Heart right ventricle (tissue), 16 donors: ENCODE data around the gene NEK6. TPM values are rescaled to one million over a fixed set of nuclear protein-coding genes. Genes with fewer than 3 reads are reported as not detected.

ENCODE experiments used
- ATAC-seq, 8 donors: fragments of 200-7000 bp; cut with Tn5 transposase; one replicate each; pipeline ENCODE4 v1.9.1; 2020; ENCODE audit warnings: mild to moderate bottlenecking in 8 of 8, moderate library complexity in 8 of 8, moderate number of reproducible peaks in 1 of 8
- DNase-seq, 2 donors: peaks; one replicate each; pipeline ENCODE4 v3.0.0-alpha.2; 2020
- H3K27ac ChIP-seq, 10 donors: fragments of 200-600 bp; sonication (generic) in 2 of 10; one replicate each; pipeline versions ENCODE4 v1.5.0 to v1.8.0; 2020 to 2022; ENCODE audit warnings: mild to moderate bottlenecking in 3 of 10
- H3K27me3 ChIP-seq, 7 donors: fragments of 200-600 bp; one replicate each; pipeline ENCODE4 v1.8.0; 2021 to 2022; ENCODE audit warnings: mild to moderate bottlenecking in 2 of 7
- H3K36me3 ChIP-seq, 9 donors: fragments of 200-600 bp; sonication (generic) in 1 of 9; one replicate each; pipeline versions ENCODE4 v1.5.0 to v1.8.0; 2020 to 2022; ENCODE audit warnings: mild to moderate bottlenecking in 2 of 9
- H3K4me1 ChIP-seq, 9 donors: fragments of 200-600 bp; sonication (generic) in 1 of 9; one replicate each; pipeline versions ENCODE4 v1.5.0 to v1.8.0; 2020 to 2022; ENCODE audit warnings: mild to moderate bottlenecking in 4 of 9
- H3K4me3 ChIP-seq, 10 donors: fragments of 200-600 bp; sonication (generic) in 2 of 10; one replicate each; pipeline versions ENCODE4 v1.5.0 to v1.8.0; 2020 to 2022; ENCODE audit warnings: mild to moderate bottlenecking in 7 of 10, moderate library complexity in 2 of 10
- H3K9me3 ChIP-seq, 11 donors: fragments of 200-600 bp in 10 of 11; sonication (generic) in 2 of 11; one replicate each; pipeline versions ENCODE4 v1.5.0 to v1.8.0; 2013 to 2022; ENCODE audit warnings: mild to moderate bottlenecking in 2 of 11, control low read depth in 1 of 11, moderate library complexity in 1 of 11
- WGBS, 2 donors: extraction: QIAGEN DNeasy Blood & Tissue Kit; methylation state at CpG; one replicate each; pipeline ENCODE4 v1.1.7; 2013; ENCODE audit warnings: inconsistent platforms in 1 of 2; 5-methylcytosine and 5-hydroxymethylcytosine counted together
- intact Hi-C, 10 donors: fragments of 100-400 bp; cut with DNase I; formaldehyde crosslinking; loops; one replicate each; pipeline versions ENCODE4 v1.11.1 to v1.14.2; 2022
- polyA plus RNA-seq, 2 donors: library from polyadenylated mRNA; stranded (reverse); fragments of 200-250 nt; gene quantifications; one replicate each; pipeline ENCODE4 v1.2.3, GENCODE V29; 2013
- total RNA-seq, 10 donors: library from RNA; stranded (reverse); fragmentation: NEBNext Ultra II Directional in 3 of 10; extraction: Animal tissue kit (Norgen Biotek cat#: 25700) in 3 of 10; gene quantifications; one replicate each; pipeline versions ENCODE4 v1.2.1 to v1.2.4, GENCODE V29; 2021 to 2023
- TF ChIP-seq, protein P1 (sequence below), 9 donors: fragments of 200-600 bp; sonication (generic) in 2 of 9; IDR thresholded peaks; one replicate each; pipeline versions ENCODE4 v1.5.0 to v1.8.0; 2021 to 2022; ENCODE audit warnings: antibody characterized with exemption in 9 of 9, mild to moderate bottlenecking in 5 of 9, moderate library complexity in 1 of 9
- donor health status: Arrhythmogenic right ventricular cardiomyopathy.
- donor health status: ischemic (EF 13 %, LVEDD 7.1; RV severe dilation, severe dysfunction).
- donor health status: healthy with polysubstance abuse.
- donor health status: DM: no; HTN: yes; CAD: no.
- donor health status: DM: no; HTN: no; CAD: no.
- donor health status: ischemic (EF 25% LVEDD 6.9; RV normal size, moderate dysfunction).
- donor health status: ischemic (EF 25% LVEDD 5.7; RV mildly dilated, moderate dysfunction).
- donor health status: healthy.
- donor health status: DM: yes; HTN: yes; CAD: no.
- donor health status: Ischemic cardiomyopathy.
- donor health status: ischemic (EF 35%, LVEDD 5.7; RV mildly dilated, moderate dysfunction).
- donor health status: nonischemic (EF 11% LVEDD 7.7; RV severe dilation, severe dysfunction).
- donor health status: DM: yes; HTN: yes; CAD: no.
- donor health status: PGD.
- donor health status: ischemic (EF 29% LVEDD 5.4; RV normal size, mild dysfunction).
- donor health status: nonischemic (EF 23%, LVEDD 6.1; RV moderate dilation, normal function).

The NEK6 gene
- total and polyA plus RNA-seq, 12 donors: 1.9 to 22.4 (median 7.5) TPM

DNA sequence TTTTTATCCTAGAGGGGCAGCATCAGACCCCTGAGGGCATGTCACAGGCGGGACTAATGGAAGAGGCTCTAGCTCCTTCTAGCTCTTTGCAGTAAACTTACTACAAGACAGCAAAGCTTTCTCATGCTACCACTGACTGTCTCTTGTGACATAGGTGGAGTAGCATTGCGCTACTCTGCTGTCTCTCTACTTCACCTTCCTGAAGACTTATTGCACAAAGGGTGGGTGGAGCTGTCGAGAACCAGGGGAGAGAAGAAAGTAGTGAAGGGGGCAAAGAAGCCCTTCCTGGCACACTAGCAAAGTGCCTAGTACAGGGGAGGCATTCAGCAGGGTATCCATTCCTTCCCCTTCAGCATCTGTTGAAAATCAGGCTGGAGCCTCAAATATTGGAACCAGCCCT, 36.1 kb upstream of the NEK6 start:
- TF ChIP-seq, protein P1, sequence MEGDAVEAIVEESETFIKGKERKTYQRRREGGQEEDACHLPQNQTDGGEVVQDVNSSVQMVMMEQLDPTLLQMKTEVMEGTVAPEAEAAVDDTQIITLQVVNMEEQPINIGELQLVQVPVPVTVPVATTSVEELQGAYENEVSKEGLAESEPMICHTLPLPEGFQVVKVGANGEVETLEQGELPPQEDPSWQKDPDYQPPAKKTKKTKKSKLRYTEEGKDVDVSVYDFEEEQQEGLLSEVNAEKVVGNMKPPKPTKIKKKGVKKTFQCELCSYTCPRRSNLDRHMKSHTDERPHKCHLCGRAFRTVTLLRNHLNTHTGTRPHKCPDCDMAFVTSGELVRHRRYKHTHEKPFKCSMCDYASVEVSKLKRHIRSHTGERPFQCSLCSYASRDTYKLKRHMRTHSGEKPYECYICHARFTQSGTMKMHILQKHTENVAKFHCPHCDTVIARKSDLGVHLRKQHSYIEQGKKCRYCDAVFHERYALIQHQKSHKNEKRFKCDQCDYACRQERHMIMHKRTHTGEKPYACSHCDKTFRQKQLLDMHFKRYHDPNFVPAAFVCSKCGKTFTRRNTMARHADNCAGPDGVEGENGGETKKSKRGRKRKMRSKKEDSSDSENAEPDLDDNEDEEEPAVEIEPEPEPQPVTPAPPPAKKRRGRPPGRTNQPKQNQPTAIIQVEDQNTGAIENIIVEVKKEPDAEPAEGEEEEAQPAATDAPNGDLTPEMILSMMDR (IDR thresholded peaks at IDR 0.05): no peak
- ATAC-seq (no peak), DNase-seq (no peak)
- Histone ChIP-seq H3K4me1 (peaks cover 3 to 77% (median 42%) of the 10 kb centered on the region in 9 donors), H3K4me3 (peak overlapping the region in 1 of 10 donors; percentile 2), H3K27ac (peak overlapping the region in 5 of 10 donors; percentile 4 to 81 (median 52)), H3K9me3 (no peaks in the 10 kb centered on the region), H3K36me3 (no peaks in the 10 kb centered on the region), H3K27me3 (no peaks in the 10 kb centered on the region)
- intact Hi-C loops: no loop called here
- 91% methylated on average over 3 of the region's 3 CpGs for WGBS, 2 donors

DNA sequence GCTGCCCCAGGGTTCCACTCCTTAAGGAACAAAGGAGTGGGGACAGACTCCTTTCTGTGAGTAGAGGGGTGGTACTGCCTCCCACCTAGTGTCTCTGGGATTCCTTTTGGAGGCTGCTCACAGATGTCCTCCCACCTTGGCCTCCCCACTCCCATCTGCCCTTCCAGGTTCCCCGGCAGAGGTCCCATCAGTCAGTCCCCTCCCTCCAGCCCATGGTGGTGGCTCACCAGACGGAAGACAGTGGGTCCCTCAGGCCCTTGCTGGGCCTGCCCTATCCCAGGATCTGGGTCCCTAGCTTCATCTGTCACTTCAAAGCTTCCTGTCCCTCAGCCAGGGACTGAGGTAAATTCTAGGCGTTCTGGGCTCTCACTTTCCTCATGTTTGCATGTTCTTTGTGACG, 35.6 kb upstream of the NEK6 start:
- intact Hi-C loops: no loop called here
- Histone ChIP-seq H3K36me3 (no peaks in the 10 kb centered on the region), H3K27ac (peak overlapping the region in 4 of 10 donors; percentile 4 to 81 (median 50)), H3K27me3 (no peaks in the 10 kb centered on the region), H3K9me3 (no peaks in the 10 kb centered on the region), H3K4me3 (peak overlapping the region in 1 of 10 donors; percentile 2), H3K4me1 (peaks cover 3 to 74% (median 39%) of the 10 kb centered on the region in 9 donors)
- ATAC-seq: no peak
- DNase-seq: no peak
- TF ChIP-seq, protein P1 (IDR thresholded peaks at IDR 0.05): no peak
- WGBS, 2 donors: 80 to 86% methylated on average over 4 of the region's 4 CpGs

DNA sequence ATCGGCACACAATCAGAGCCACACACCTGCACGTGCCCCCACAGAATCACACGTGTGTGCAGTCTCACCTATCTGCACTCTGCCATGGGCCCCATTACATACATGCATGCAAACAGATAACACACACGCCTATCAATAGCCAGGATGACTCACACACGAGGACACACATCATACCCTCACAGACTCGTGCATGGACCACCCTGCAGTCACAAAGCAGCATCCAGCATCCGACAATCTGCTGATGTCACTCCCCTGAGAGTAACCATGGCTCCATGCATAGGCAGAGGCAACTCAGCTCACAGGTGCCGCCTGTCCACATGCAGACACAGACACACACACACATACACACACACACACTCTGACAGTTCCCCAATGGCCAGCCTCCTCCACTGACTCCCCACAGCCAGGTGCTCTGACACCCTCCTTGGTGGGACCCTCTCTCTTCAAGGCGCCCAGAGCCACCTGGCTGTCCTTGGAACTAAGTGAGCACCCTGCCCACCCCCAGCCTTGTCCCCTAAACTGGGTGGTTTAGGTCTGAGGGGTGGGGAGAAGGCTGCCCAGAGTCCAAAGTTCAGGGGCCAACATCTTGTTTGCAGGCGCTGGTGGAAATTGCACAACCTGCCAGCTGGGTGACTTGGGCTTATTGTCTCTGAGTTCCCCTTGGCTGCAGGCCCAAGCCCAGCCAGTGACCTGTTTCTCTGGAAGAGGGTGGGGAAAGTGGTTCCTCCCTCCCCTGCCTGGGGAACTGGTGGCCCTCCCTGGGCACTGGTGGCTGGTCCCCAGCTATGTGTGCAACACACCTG, 34.6 kb upstream of the NEK6 start:
- ATAC-seq: peak; percentile 72 to 90 (median 86)
- intact Hi-C loops: no loop called here
- peak; percentile 75 to 84 for DNase-seq
- TF ChIP-seq, protein P1 (IDR thresholded peaks at IDR 0.05): no peak
- Histone ChIP-seq H3K9me3 (no peaks in the 10 kb centered on the region), H3K27me3 (no peaks in the 10 kb centered on the region), H3K4me3 (no peak overlapping the region), H3K4me1 (peaks cover 3 to 64% (median 33%) of the 10 kb centered on the region in 9 donors), H3K36me3 (no peaks in the 10 kb centered on the region), H3K27ac (peak overlapping the region in 4 of 10 donors; percentile 9 to 81 (median 50))
- 69 to 78% methylated on average over 10 of the region's 10 CpGs for WGBS, 2 donors

DNA sequence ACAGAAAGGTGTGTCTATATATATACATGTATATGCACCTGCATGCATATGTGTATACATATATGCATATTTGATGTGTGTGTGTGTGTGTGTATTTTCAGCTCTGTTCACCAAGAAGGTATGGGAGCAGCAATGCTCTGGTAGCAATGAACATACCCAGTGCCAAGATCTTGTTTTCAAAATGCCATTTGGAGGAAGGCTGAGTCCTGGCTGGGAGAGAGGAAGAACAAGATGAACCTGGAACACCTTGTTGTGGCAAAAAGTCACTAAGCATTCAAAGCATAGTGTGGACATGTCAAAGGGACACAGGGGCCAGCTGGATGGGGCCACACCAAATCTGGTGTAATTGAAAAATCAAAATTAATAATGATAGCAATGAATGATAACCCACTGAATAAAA, 31.8 kb upstream of the NEK6 start:
- intact Hi-C loops: no loop called here
- peaks cover 0 to 4% (median 0%) of the 10 kb centered on the region in 7 donors for H3K27me3 ChIP-seq
- no peak overlapping the region for H3K4me3 ChIP-seq
- H3K4me1 ChIP-seq: peaks cover 0 to 36% (median 25%) of the 10 kb centered on the region in 9 donors
- no peak overlapping the region for H3K27ac ChIP-seq
- DNase-seq: no peak
- H3K36me3 ChIP-seq: no peaks in the 10 kb centered on the region
- TF ChIP-seq, protein P1 (IDR thresholded peaks at IDR 0.05): no peak
- H3K9me3 ChIP-seq: no peaks in the 10 kb centered on the region
- ATAC-seq: no peak
